H9 (cell line): Measurements from ENCODE around the gene GALNT17. TPM values are rescaled to one million over a fixed set of nuclear protein-coding genes. Genes with fewer than 3 reads are reported as not detected.

Experiments
- DNase-seq: peaks from one replicate; pipeline ENCODE4 v3.0.0-alpha.2; 2017
- H2AFZ ChIP-seq: one replicate; pipeline ENCODE4 v1.6.1; 2013; ENCODE audit warnings: mild to moderate bottlenecking, low read length, control low read depth, moderate library complexity
- H2AK5ac ChIP-seq: 2 replicates; pipeline ENCODE4 v1.6.1; 2013; ENCODE audit warnings: low read length, control low read depth, mixed read lengths; ENCODE audit not compliant: insufficient read length
- H2BK120ac ChIP-seq: one replicate; pipeline ENCODE4 v1.6.1; 2013; ENCODE audit warnings: low read depth, mild to moderate bottlenecking, low read length, control low read depth, inconsistent platforms; ENCODE audit not compliant: poor library complexity, severe bottlenecking
- H2BK12ac ChIP-seq: 2 replicates; pipeline ENCODE4 v1.6.1; 2013; ENCODE audit warnings: low read length, control low read depth, mixed read lengths, low read depth; ENCODE audit not compliant: insufficient read length
- H2BK15ac ChIP-seq: 2 replicates; pipeline ENCODE4 v1.6.1; 2013; ENCODE audit warnings: low read depth, low read length, control low read depth
- H2BK20ac ChIP-seq: one replicate; pipeline ENCODE4 v1.6.1; 2013; ENCODE audit warnings: low read depth, mild to moderate bottlenecking, low read length, control low read depth, inconsistent platforms; ENCODE audit not compliant: poor library complexity, severe bottlenecking
- H2BK5ac ChIP-seq: 2 replicates; pipeline ENCODE4 v1.6.1; 2013; ENCODE audit warnings: low read length, control low read depth, mixed read lengths; ENCODE audit not compliant: insufficient read length
- H3K14ac ChIP-seq: 2 replicates; pipeline ENCODE4 v1.6.1; 2013; ENCODE audit warnings: low read length, control low read depth; ENCODE audit not compliant: insufficient read depth
- H3K18ac ChIP-seq: 2 replicates; pipeline ENCODE4 v1.6.1; 2013; ENCODE audit warnings: low read depth, mild to moderate bottlenecking, mixed read lengths, low read length, control low read depth; ENCODE audit not compliant: insufficient read length
- H3K23ac ChIP-seq: 2 replicates; pipeline ENCODE4 v1.6.1; 2013; ENCODE audit warnings: low read length, control low read depth, mixed read lengths, low read depth; ENCODE audit not compliant: insufficient read length
- H3K23me2 ChIP-seq: 2 replicates; pipeline ENCODE4 v1.6.1; 2013; ENCODE audit warnings: low read depth, mild to moderate bottlenecking, mixed read lengths, low read length, control low read depth; ENCODE audit not compliant: insufficient read length, poor library complexity, severe bottlenecking
- H3K27ac ChIP-seq: 2 replicates; pipeline ENCODE4 v1.5.1; 2013; ENCODE audit warnings: low read length, control low read depth, mixed read lengths, low read depth; ENCODE audit not compliant: insufficient read length
- H3K27me3 ChIP-seq: 2 replicates; pipeline ENCODE4 v1.6.1; 2013; ENCODE audit warnings: low read length, control low read depth, inconsistent platforms; ENCODE audit not compliant: insufficient read depth
- H3K4ac ChIP-seq: 2 replicates; pipeline ENCODE4 v1.6.1; 2013; ENCODE audit warnings: low read depth, mild to moderate bottlenecking, control low read depth, inconsistent platforms, low read length, moderate library complexity
- H3K4me1 ChIP-seq: 2 replicates; pipeline ENCODE4 v1.6.1; 2013; ENCODE audit warnings: low read length, control low read depth, inconsistent platforms; ENCODE audit not compliant: insufficient read depth
- H3K4me2 ChIP-seq: 2 replicates; pipeline ENCODE4 v1.6.1; 2013; ENCODE audit warnings: low read length, control low read depth, mixed read lengths; ENCODE audit not compliant: insufficient read length, insufficient read depth
- H3K56ac ChIP-seq: 2 replicates; pipeline ENCODE4 v1.6.1; 2013; ENCODE audit warnings: low read depth, mild to moderate bottlenecking, mixed read lengths, low read length, control low read depth; ENCODE audit not compliant: insufficient read length
- H3K79me1 ChIP-seq: 2 replicates; pipeline ENCODE4 v1.6.1; 2013; ENCODE audit warnings: low read depth, mild to moderate bottlenecking, moderate library complexity, low read length, control low read depth, inconsistent platforms; ENCODE audit not compliant: insufficient read depth, poor library complexity, severe bottlenecking
- H3K79me2 ChIP-seq: 2 replicates; pipeline ENCODE4 v1.6.1; 2013; ENCODE audit warnings: low read length, control low read depth, inconsistent platforms; ENCODE audit not compliant: insufficient read depth
- H3K9ac ChIP-seq: 2 replicates; pipeline ENCODE4 v1.6.1; 2013; ENCODE audit warnings: low read length, control low read depth, mixed read lengths; ENCODE audit not compliant: insufficient read length; ENCODE audit errors: extremely low read depth
- H3K9me3 ChIP-seq: one replicate; pipeline ENCODE4 v1.6.1; 2013; ENCODE audit warnings: low read depth, low read length, inconsistent platforms; ENCODE audit not compliant: control insufficient read depth
- H3T11ph ChIP-seq: one replicate; pipeline ENCODE4 v1.6.1; 2013; ENCODE audit warnings: mild to moderate bottlenecking, low read length, control low read depth, inconsistent platforms
- H4K20me1 ChIP-seq: one replicate; pipeline ENCODE4 v1.6.1; 2013; ENCODE audit not compliant: control insufficient read depth, insufficient read length, insufficient read depth
- H4K5ac ChIP-seq: 2 replicates; pipeline ENCODE4 v1.6.1; 2013; ENCODE audit warnings: low read depth, mild to moderate bottlenecking, mixed read lengths, low read length, control low read depth; ENCODE audit not compliant: insufficient read length
- H4K8ac ChIP-seq: replicated peaks from 2 replicates; pipeline ENCODE4 v1.6.1; 2013; ENCODE audit warnings: low read length, control low read depth, mixed read lengths, low read depth; ENCODE audit not compliant: insufficient read length
- H4K91ac ChIP-seq: 2 replicates; pipeline ENCODE4 v1.6.1; 2013; ENCODE audit warnings: low read depth, mild to moderate bottlenecking, moderate library complexity, mixed read lengths, low read length, control low read depth; ENCODE audit not compliant: insufficient read length
- H3K27ac Mint-ChIP-seq, 3 experiments: 2 replicates in 2 of 3; 3 replicates in 1 of 3; pipeline ENCODE4 v1.8.0; 2020 to 2021; ENCODE audit warnings: mixed read lengths in 3 of 3, mild to moderate bottlenecking in 1 of 3, moderate library complexity in 1 of 3
- H3K27me3 Mint-ChIP-seq: 2 replicates; pipeline ENCODE4 v1.8.0; 2021; ENCODE audit warnings: low read depth, mild to moderate bottlenecking, moderate library complexity, mixed read lengths
- H3K36me3 Mint-ChIP-seq, 3 experiments: 2 replicates in 2 of 3; 3 replicates in 1 of 3; pipeline ENCODE4 v1.8.0; 2020 to 2021; ENCODE audit warnings: low read depth in 3 of 3, mixed read lengths in 3 of 3; ENCODE audit not compliant: insufficient read depth in 1 of 3
- H3K4me1 Mint-ChIP-seq, 2 experiments: 2 replicates each; pipeline ENCODE4 v1.8.0; 2020; ENCODE audit warnings: mixed read lengths in 2 of 2
- H3K4me3 Mint-ChIP-seq, 2 experiments: 2 replicates in 1 of 2; 3 replicates in 1 of 2; pipeline ENCODE4 v1.8.0; 2020 to 2021; ENCODE audit warnings: mild to moderate bottlenecking in 2 of 2, mixed read lengths in 2 of 2, moderate library complexity in 1 of 2
- H3K9me3 Mint-ChIP-seq, 2 experiments: 2 replicates in 1 of 2; 3 replicates in 1 of 2; pipeline ENCODE4 v1.8.0; 2020; ENCODE audit warnings: mild to moderate bottlenecking in 2 of 2, mixed read lengths in 2 of 2, moderate library complexity in 1 of 2
- WGBS: extraction: QIAGEN DNeasy Blood & Tissue Kit; methylation state at CpG from one replicate; pipeline ENCODE4 v1.1.7; 2013; ENCODE audit warnings: missing lambda C conversion rate, low lambda C conversion rate, mixed read lengths; ENCODE audit not compliant: insufficient read length; ENCODE audit errors: extremely low coverage; 5-methylcytosine and 5-hydroxymethylcytosine counted together
- total RNA-seq: library from RNA; stranded (reverse); gene quantifications from 2 replicates; pipeline ENCODE4 v1.2.1, GENCODE V29; 2021
- TF ChIP-seq, protein P1 (sequence below): fragments of 200-600 bp; sonication (generic); conservative IDR thresholded peaks from 3 replicates; pipeline ENCODE4 v1.8.0; 2021; ENCODE audit warnings: antibody characterized with exemption, mild to moderate bottlenecking

Gene GALNT17
- total RNA-seq, 1 experiment from 2014 or later: 43.2 TPM

DNA sequence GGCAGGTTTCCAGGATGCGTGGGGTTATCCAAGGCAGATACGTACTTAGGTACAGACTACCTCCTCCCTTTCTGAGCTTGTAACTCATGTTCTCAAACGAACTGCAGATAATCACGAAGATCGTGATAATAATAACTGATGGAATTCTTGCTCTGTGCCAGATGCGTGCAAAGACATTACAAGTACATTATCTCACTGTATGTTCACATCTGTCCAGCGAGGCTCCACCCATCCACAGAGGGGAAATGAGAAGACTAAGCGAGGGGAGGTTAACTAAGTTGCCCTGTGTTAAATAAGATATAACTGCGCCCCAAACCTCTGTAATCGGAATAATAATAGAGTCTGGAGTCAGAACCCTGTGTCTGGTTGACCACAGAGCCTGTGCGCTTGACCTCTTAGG, 1.9 kb downstream of the GALNT17 start:
- Histone ChIP-seq H3K79me2 (peaks cover 42% of the 10 kb centered on the region), H3K56ac (no peak overlapping the region)
- peaks cover 32 to 42% of the 10 kb centered on the region in 2 experiments for H3K4me1 Mint-ChIP-seq

More for the DNA sequence above, 1.9 kb downstream of the GALNT17 start:
- no peak for DNase-seq
- Mint-ChIP-seq H3K27ac (no peak overlapping the region), H3K4me3 (peak overlapping the region; percentile 95), H3K9me3 (no peaks in the 10 kb centered on the region; a peak in 1 of 5 replicates), H3K27me3 (no peaks in the 10 kb centered on the region), H3K36me3 (peaks cover 24 to 33% (median 29%) of the 10 kb centered on the region in 3 experiments)
- H4K20me1 ChIP-seq: peaks cover 2% of the 10 kb centered on the region
- no peak overlapping the region for H4K5ac ChIP-seq
- no peaks in the 10 kb centered on the region for H3K27me3 ChIP-seq
- no peak overlapping the region for H2BK120ac ChIP-seq
- H3K27ac ChIP-seq: no peak overlapping the region
- no peak overlapping the region for H3K23ac ChIP-seq
- no peak overlapping the region for H3K18ac ChIP-seq
- no peak overlapping the region for H2AFZ ChIP-seq
- H3K4me1 ChIP-seq: peaks cover 16% of the 10 kb centered on the region
- no peak overlapping the region for H2BK12ac ChIP-seq
- no peak overlapping the region for H2BK5ac ChIP-seq
- H3K4me2 ChIP-seq: peak overlapping the region; percentile 91
- no peak overlapping the region for H3K4ac ChIP-seq
- no peak overlapping the region for H3T11ph ChIP-seq
- H3K9me3 ChIP-seq: no peaks in the 10 kb centered on the region
- WGBS: no CpG with 5 or more reads among the region's 11 CpGs
- no peak overlapping the region for H4K8ac ChIP-seq
- H4K91ac ChIP-seq: no peak overlapping the region
- H3K23me2 ChIP-seq: peaks cover 21% of the 10 kb centered on the region
- no peak overlapping the region for H2BK15ac ChIP-seq
- no peak overlapping the region for H2BK20ac ChIP-seq
- H3K79me1 ChIP-seq: peaks cover 5% of the 10 kb centered on the region
- no peak overlapping the region for H2AK5ac ChIP-seq
- TF ChIP-seq, protein P1, sequence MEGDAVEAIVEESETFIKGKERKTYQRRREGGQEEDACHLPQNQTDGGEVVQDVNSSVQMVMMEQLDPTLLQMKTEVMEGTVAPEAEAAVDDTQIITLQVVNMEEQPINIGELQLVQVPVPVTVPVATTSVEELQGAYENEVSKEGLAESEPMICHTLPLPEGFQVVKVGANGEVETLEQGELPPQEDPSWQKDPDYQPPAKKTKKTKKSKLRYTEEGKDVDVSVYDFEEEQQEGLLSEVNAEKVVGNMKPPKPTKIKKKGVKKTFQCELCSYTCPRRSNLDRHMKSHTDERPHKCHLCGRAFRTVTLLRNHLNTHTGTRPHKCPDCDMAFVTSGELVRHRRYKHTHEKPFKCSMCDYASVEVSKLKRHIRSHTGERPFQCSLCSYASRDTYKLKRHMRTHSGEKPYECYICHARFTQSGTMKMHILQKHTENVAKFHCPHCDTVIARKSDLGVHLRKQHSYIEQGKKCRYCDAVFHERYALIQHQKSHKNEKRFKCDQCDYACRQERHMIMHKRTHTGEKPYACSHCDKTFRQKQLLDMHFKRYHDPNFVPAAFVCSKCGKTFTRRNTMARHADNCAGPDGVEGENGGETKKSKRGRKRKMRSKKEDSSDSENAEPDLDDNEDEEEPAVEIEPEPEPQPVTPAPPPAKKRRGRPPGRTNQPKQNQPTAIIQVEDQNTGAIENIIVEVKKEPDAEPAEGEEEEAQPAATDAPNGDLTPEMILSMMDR: no peak
- peak overlapping the region; percentile 17 for H3K9ac ChIP-seq
- no peak overlapping the region for H3K14ac ChIP-seq
